C4-2B (cell line): Measurements from ENCODE around the gene ATF3.
A peak's percentile ranks its signal among the peaks of the same experiment; 100 is the strongest.
"Not testable (repeated sequence)": the region's sequence is repeated elsewhere in the genome, so short reads cannot be mapped to it uniquely, and the experiment has no call there.

Experiments
- H3K27ac ChIP-seq: fragments of 450-650 bp; 2 replicates; pipeline ENCODE4 v1.5.1; 2017
- CTCF ChIP-seq: fragments of 450-650 bp; conservative IDR thresholded peaks from 2 replicates; pipeline ENCODE4 v1.5.1; 2017; ENCODE audit warnings: mild to moderate bottlenecking
- ZFX ChIP-seq: fragments of 450-650 bp; IDR thresholded peaks from 2 replicates; pipeline ENCODE4 v1.6.1; 2017

Gene ATF3

GRCh38 chr1:212630158-212630900 lies 21.8 kb downstream of the ATF3 start:
- TF ChIP-seq ZFX: no peak
- peak; percentile 90 for TF ChIP-seq CTCF
- H3K27ac ChIP-seq: no peak overlapping the region

- H3K27ac ChIP-seq: no peak overlapping the region
- TF ChIP-seq ZFX (no peak), CTCF (no peak)
Measured at GRCh38 chr1:212633161-212633560, 24.6 kb downstream of the ATF3 start.

GRCh38 chr1:212634252-212634651 lies 25.7 kb downstream of the ATF3 start:
- TF ChIP-seq CTCF: no peak
- TF ChIP-seq ZFX: no peak
- H3K27ac ChIP-seq: no peak overlapping the region

GRCh38 chr1:212635141-212635631 lies 26.6 kb downstream of the ATF3 start:
- TF ChIP-seq ZFX (no peak), CTCF (no peak)
- no peak overlapping the region for H3K27ac ChIP-seq

- no peak overlapping the region for H3K27ac ChIP-seq
- no peak for TF ChIP-seq CTCF
- TF ChIP-seq ZFX: no peak
Measured at GRCh38 chr1:212637902-212638301, 29.3 kb downstream of the ATF3 start.

GRCh38 chr1:212638492-212639151 lies 30.1 kb downstream of the ATF3 start:
- H3K27ac ChIP-seq: no peak overlapping the region
- TF ChIP-seq ZFX (no peak), CTCF (no peak)

- not testable (repeated sequence) for H3K27ac ChIP-seq
Measured at GRCh38 chr1:212639524-212639923, 31.0 kb downstream of the ATF3 start.
